ENCODE results near the gene RASL10A.

RASL10A gene

GRCh38 chr22:29309332-29310064 is 6.0 kb downstream of the RASL10A start:
- peaks cover 90% of the 10 kb centered on the region for H3K4me1 Mint-ChIP-seq (ENCODE audit: low read depth)
- intact Hi-C loops (cut with micrococcal nuclease), result loop anchor here (2.0 to 5.0 kb wide), 2 partner anchors 41 to 78 kb away; partner anchors contain the start of genes AP1B1 and EWSR1
- peaks cover 32% of the 10 kb centered on the region for H3K27me3 Mint-ChIP-seq
- no peaks in the 10 kb centered on the region for H3K9me3 Mint-ChIP-seq
- peak overlapping the region; percentile 82 for H3K27ac Mint-ChIP-seq
- peaks cover 69% of the 10 kb centered on the region for H3K36me3 Mint-ChIP-seq (ENCODE audit: low read depth)
- peak overlapping the region; percentile 58 for H3K4me3 Mint-ChIP-seq

GRCh38 chr22:29308791-29309262 is 6.7 kb downstream of the RASL10A start:
- Mint-ChIP-seq H3K27ac (peak overlapping the region; percentile 82), H3K4me1 (ENCODE audit: low read depth) (peaks cover 90% of the 10 kb centered on the region), H3K27me3 (peaks cover 25% of the 10 kb centered on the region), H3K36me3 (ENCODE audit: low read depth) (peaks cover 63% of the 10 kb centered on the region), H3K9me3 (no peaks in the 10 kb centered on the region), H3K4me3 (peak overlapping the region; percentile 58)
- intact Hi-C loops (cut with micrococcal nuclease), result no loop called here

- intact Hi-C loops (cut with micrococcal nuclease), result no loop called here
- Mint-ChIP-seq H3K4me3 (peak overlapping the region; percentile 58), H3K36me3 (ENCODE audit: low read depth) (peaks cover 57% of the 10 kb centered on the region), H3K27me3 (peaks cover 20% of the 10 kb centered on the region), H3K4me1 (ENCODE audit: low read depth) (peaks cover 90% of the 10 kb centered on the region), H3K9me3 (no peaks in the 10 kb centered on the region), H3K27ac (peak overlapping the region; percentile 82)
Measured at GRCh38 chr22:29308148-29308790, 7.2 kb downstream of the RASL10A start.

- intact Hi-C loops (cut with micrococcal nuclease), result no loop called here
- Mint-ChIP-seq H3K9me3 (no peaks in the 10 kb centered on the region), H3K36me3 (ENCODE audit: low read depth) (peaks cover 51% of the 10 kb centered on the region), H3K4me3 (peak overlapping the region; percentile 92), H3K4me1 (ENCODE audit: low read depth) (peaks cover 90% of the 10 kb centered on the region), H3K27me3 (peaks cover 14% of the 10 kb centered on the region), H3K27ac (peak overlapping the region; percentile 82)
Measured at GRCh38 chr22:29307596-29308147, 7.8 kb downstream of the RASL10A start.

- Mint-ChIP-seq H3K4me1 (ENCODE audit: low read depth) (peaks cover 90% of the 10 kb centered on the region), H3K4me3 (peak overlapping the region; percentile 92), H3K9me3 (no peaks in the 10 kb centered on the region), H3K36me3 (ENCODE audit: low read depth) (peaks cover 45% of the 10 kb centered on the region), H3K27me3 (peaks cover 12% of the 10 kb centered on the region), H3K27ac (peak overlapping the region; percentile 82)
- intact Hi-C loops (cut with micrococcal nuclease), result no loop called here
Measured at GRCh38 chr22:29306835-29307595, 8.5 kb downstream of the RASL10A start.

- Mint-ChIP-seq H3K27ac (peak within 1 kb of the TSS; percentile 82), H3K4me1 (ENCODE audit: low read depth) (peaks cover 88% of the 10 kb centered on the region), H3K36me3 (ENCODE audit: low read depth) (peaks cover 42% of the 10 kb centered on the region), H3K9me3 (no peaks in the 10 kb centered on the region), H3K27me3 (peaks cover 12% of the 10 kb centered on the region), H3K4me3 (peak within 1 kb of the TSS; percentile 92)
- intact Hi-C loops (cut with micrococcal nuclease), result no loop called here
Measured at GRCh38 chr22:29306175-29306834, 9.2 kb downstream of the RASL10A start, which contains the start of gene GAS2L1. TSS of gene GAS2L1 (plus strand) at chr22:29306650. CDS start at chr22:29308106, 1,456 bp downstream.

- H3K27me3 Mint-ChIP-seq, result peaks cover 12% of the 10 kb centered on the region
Measured at GRCh38 chr22:29305836-29306174, 9.7 kb downstream of the RASL10A start.

GRCh38 chr22:29302681-29303465 is 12.6 kb downstream of the RASL10A start:
- no peak overlapping the region for H3K4me3 Mint-ChIP-seq
- H3K27me3 Mint-ChIP-seq, result peaks cover 12% of the 10 kb centered on the region
- peaks cover 47% of the 10 kb centered on the region for H3K36me3 Mint-ChIP-seq (ENCODE audit: low read depth)
- H3K4me1 Mint-ChIP-seq (ENCODE audit: low read depth), result peaks cover 72% of the 10 kb centered on the region
- H3K9me3 Mint-ChIP-seq, result no peaks in the 10 kb centered on the region
- peak overlapping the region; percentile 82 for H3K27ac Mint-ChIP-seq
- intact Hi-C loops (cut with micrococcal nuclease), result loop anchor here (2.0 kb wide), 1 partner anchor 34 kb away; the partner anchor contains the start of gene EWSR1

More at GRCh38 chr22:29305836-29306174, 9.7 kb downstream of the RASL10A start:
- Mint-ChIP-seq H3K27ac (peak overlapping the region; percentile 82), H3K4me1 (ENCODE audit: low read depth) (peaks cover 88% of the 10 kb centered on the region), H3K36me3 (ENCODE audit: low read depth) (peaks cover 42% of the 10 kb centered on the region), H3K4me3 (peak overlapping the region; percentile 92), H3K9me3 (no peaks in the 10 kb centered on the region)
- intact Hi-C loops (cut with micrococcal nuclease), result no loop called here

- intact Hi-C loops (cut with micrococcal nuclease), result loop anchor here (2.0 kb wide), 1 partner anchor 34 kb away; the partner anchor contains the start of gene EWSR1
- H3K4me1 Mint-ChIP-seq (ENCODE audit: low read depth), result peaks cover 66% of the 10 kb centered on the region
- H3K9me3 Mint-ChIP-seq, result no peaks in the 10 kb centered on the region
Measured at GRCh38 chr22:29302402-29302680, 13.2 kb downstream of the RASL10A start.

GRCh38 chr22:29301716-29302401 is 13.6 kb downstream of the RASL10A start:
- Mint-ChIP-seq H3K4me3 (no peak overlapping the region), H3K27ac (peak overlapping the region; percentile 82), H3K36me3 (ENCODE audit: low read depth) (peaks cover 51% of the 10 kb centered on the region), H3K4me1 (ENCODE audit: low read depth) (peaks cover 65% of the 10 kb centered on the region), H3K27me3 (peaks cover 12% of the 10 kb centered on the region), H3K9me3 (no peaks in the 10 kb centered on the region)
- intact Hi-C loops (cut with micrococcal nuclease), result loop anchor here (2.0 kb wide), 1 partner anchor 33 kb away; the partner anchor contains the start of gene EWSR1

More at GRCh38 chr22:29302402-29302680, 13.2 kb downstream of the RASL10A start:
- peaks cover 12% of the 10 kb centered on the region for H3K27me3 Mint-ChIP-seq
- H3K36me3 Mint-ChIP-seq (ENCODE audit: low read depth), result peaks cover 48% of the 10 kb centered on the region
- H3K4me3 Mint-ChIP-seq, result no peak overlapping the region
- H3K27ac Mint-ChIP-seq, result peak overlapping the region; percentile 82

GRCh38 chr22:29300807-29301601 is 14.5 kb downstream of the RASL10A start:
- intact Hi-C loops (cut with micrococcal nuclease), result no loop called here
- no peaks in the 10 kb centered on the region for H3K9me3 Mint-ChIP-seq
- H3K27me3 Mint-ChIP-seq, result peaks cover 12% of the 10 kb centered on the region
- peaks cover 55% of the 10 kb centered on the region for H3K36me3 Mint-ChIP-seq (ENCODE audit: low read depth)
- H3K4me1 Mint-ChIP-seq (ENCODE audit: low read depth), result peaks cover 61% of the 10 kb centered on the region
- no peak overlapping the region for H3K4me3 Mint-ChIP-seq
- H3K27ac Mint-ChIP-seq, result peak overlapping the region; percentile 3

- intact Hi-C loops (cut with micrococcal nuclease), result no loop called here
- peaks cover 61% of the 10 kb centered on the region for H3K36me3 Mint-ChIP-seq (ENCODE audit: low read depth)
- H3K9me3 Mint-ChIP-seq, result no peaks in the 10 kb centered on the region
- no peak overlapping the region for H3K4me3 Mint-ChIP-seq
- H3K4me1 Mint-ChIP-seq (ENCODE audit: low read depth), result peaks cover 56% of the 10 kb centered on the region
- no peak overlapping the region for H3K27ac Mint-ChIP-seq
- peaks cover 10% of the 10 kb centered on the region for H3K27me3 Mint-ChIP-seq
Measured at GRCh38 chr22:29300467-29300806, 15.1 kb downstream of the RASL10A start.

Data from dendritic cell treated with granulocyte-macrophage colony-stimulating factor and Interleukin-4, amounts not matched to agents 40 ng/mL and 50 ng/mL, for 4 days (primary cell).